H1 (cell line): ENCODE results near the gene KAZALD1. TPM values are rescaled to one million over a fixed set of nuclear protein-coding genes. Genes with fewer than 3 reads are reported as not detected.

Experiments
- CTCF ChIA-PET: fragments of 300-600 bp; sonication (Branson Sonifier 250); formaldehyde crosslinking; loops from one replicate; lab custom pipeline; 2021; ENCODE audit not compliant: partially characterized antibody; lab: Charles Lee
- POLR2A ChIA-PET: fragments of 300-600 bp; sonication (Branson Sonifier 250); formaldehyde crosslinking; loops from one replicate; lab custom pipeline; 2021; ENCODE audit warnings: inconsistent platforms; ENCODE audit not compliant: partially characterized antibody; lab: Charles Lee
- DNase-seq, 2 experiments: peaks; one replicate each; pipeline versions ENCODE4 v3.0.0 to v3.0.0-alpha.2; 2010 to 2022; ENCODE audit warnings: low spot score in 2 of 2, low read depth in 1 of 2, mixed read lengths in 1 of 2
- FAIRE-seq: peaks from 2 replicates; lab custom pipeline; 2011; peaks lifted over from hg19 to GRCh38; lab: Jason Lieb, UNC
- H2AFZ ChIP-seq: 2 replicates; pipeline ENCODE4 v1.8.1; 2012; ENCODE audit warnings: low read length, inconsistent platforms
- H2AK5ac ChIP-seq: 2 replicates; pipeline ENCODE4 v1.6.1; 2013; ENCODE audit warnings: low read depth, low read length
- H2BK120ac ChIP-seq: replicated peaks from 2 replicates; pipeline ENCODE3; 2013; ENCODE audit warnings: low read depth, low read length, inconsistent platforms
- H2BK12ac ChIP-seq: 2 replicates; pipeline ENCODE4 v1.6.1; 2013; ENCODE audit warnings: low read depth, low read length
- H2BK15ac ChIP-seq: 2 replicates; pipeline ENCODE4 v1.6.1; 2013; ENCODE audit warnings: low read length
- H2BK20ac ChIP-seq: 2 replicates; pipeline ENCODE4 v1.6.1; 2013; ENCODE audit warnings: low read length
- H2BK5ac ChIP-seq: 2 replicates; pipeline ENCODE4 v1.6.1; 2013; ENCODE audit warnings: low read depth, low read length
- H3K14ac ChIP-seq: 2 replicates; pipeline ENCODE4 v1.6.1; 2013; ENCODE audit warnings: inconsistent platforms; ENCODE audit not compliant: insufficient read length
- H3K18ac ChIP-seq: 2 replicates; pipeline ENCODE4 v1.6.1; 2013; ENCODE audit warnings: low read length; ENCODE audit errors: extremely low read depth
- H3K23ac ChIP-seq: 2 replicates; pipeline ENCODE4 v1.6.1; 2013; ENCODE audit warnings: inconsistent platforms; ENCODE audit not compliant: insufficient read length
- H3K23me2 ChIP-seq: 2 replicates; pipeline ENCODE4 v1.6.1; 2013; ENCODE audit warnings: low read depth, low read length
- H3K27ac ChIP-seq: 2 replicates; pipeline ENCODE4 v1.6.1; 2011; ENCODE audit warnings: low read depth, low read length, inconsistent platforms
- H3K27me3 ChIP-seq, 4 experiments: replicated peaks in 1 of 4; 1 replicate in 1 of 4; 2 replicates in 3 of 4; pipeline versions ENCODE4 v1.6.1 to v1.8.1; 2011 to 2013; ENCODE audit warnings: low read length in 3 of 4, mild to moderate bottlenecking in 3 of 4, inconsistent platforms in 2 of 4, mixed read lengths in 2 of 4, moderate library complexity in 1 of 4; ENCODE audit not compliant: control insufficient read depth in 3 of 4, insufficient read depth in 3 of 4; ENCODE audit errors: extremely low read depth in 1 of 4
- H3K36me3 ChIP-seq, 4 experiments: 2 replicates each; pipeline versions ENCODE4 v1.6.1 to v1.8.1; 2011 to 2013; ENCODE audit warnings: mild to moderate bottlenecking in 4 of 4, low read length in 3 of 4, moderate library complexity in 2 of 4, control low read depth in 1 of 4, inconsistent platforms in 1 of 4; ENCODE audit not compliant: insufficient read depth in 4 of 4, control insufficient read depth in 2 of 4
- H3K4ac ChIP-seq: replicated peaks from 2 replicates; pipeline ENCODE3; 2013; ENCODE audit warnings: low read length, low read depth, mixed read lengths, inconsistent platforms; ENCODE audit not compliant: insufficient read length
- H3K4me1 ChIP-seq, 4 experiments: replicated peaks in 1 of 4; 1 replicate in 1 of 4; 2 replicates in 3 of 4; pipeline versions ENCODE4 v1.6.1 to v1.8.1; 2011 to 2013; ENCODE audit warnings: low read length in 3 of 4, inconsistent platforms in 2 of 4, mixed read lengths in 1 of 4; ENCODE audit not compliant: insufficient read depth in 4 of 4, control insufficient read depth in 3 of 4
- H3K4me2 ChIP-seq, 2 experiments: 2 replicates each; pipeline versions ENCODE4 v1.6.1 to v1.8.1; 2011 to 2013; ENCODE audit warnings: low read depth in 2 of 2, low read length in 2 of 2, control low read depth in 1 of 2, inconsistent platforms in 1 of 2, mild to moderate bottlenecking in 1 of 2; ENCODE audit not compliant: insufficient read depth in 1 of 2
- H3K4me3 ChIP-seq, 4 experiments: fragments of 200-600, 300-600 bp in 1 of 4; sonication (generic), shearing (Covaris generic), sonication (Bioruptor Twin) in 1 of 4; 2 replicates each; pipeline versions ENCODE4 v1.5.1 to v1.8.1; 2011 to 2016; ENCODE audit warnings: low read length in 4 of 4, low read depth in 3 of 4, control low read depth in 2 of 4, inconsistent platforms in 2 of 4, mild to moderate bottlenecking in 2 of 4, mixed read lengths in 1 of 4, moderate library complexity in 1 of 4; ENCODE audit not compliant: insufficient read depth in 2 of 4; ENCODE audit errors: extremely low read depth in 1 of 4
- H3K56ac ChIP-seq: replicated peaks from 2 replicates; pipeline ENCODE3; 2013; ENCODE audit warnings: low read depth, mild to moderate bottlenecking, mixed read lengths, low read length, inconsistent platforms; ENCODE audit not compliant: insufficient read length
- H3K79me1 ChIP-seq: 2 replicates; pipeline ENCODE4 v1.6.1; 2013; ENCODE audit warnings: low read depth, low read length, control low read depth
- H3K79me2 ChIP-seq, 2 experiments: 2 replicates each; pipeline versions ENCODE4 v1.6.1 to v1.8.1; 2012 to 2013; ENCODE audit warnings: low read length in 2 of 2, mild to moderate bottlenecking in 2 of 2, inconsistent platforms in 1 of 2; ENCODE audit not compliant: insufficient read depth in 2 of 2, control insufficient read depth in 1 of 2
- H3K9ac ChIP-seq, 4 experiments: replicated peaks in 1 of 4; 1 replicate in 1 of 4; 2 replicates in 3 of 4; pipeline versions ENCODE4 v1.6.1 to v1.8.1; 2011 to 2013; ENCODE audit warnings: low read depth in 3 of 4, low read length in 3 of 4, control low read depth in 2 of 4, mild to moderate bottlenecking in 2 of 4, moderate library complexity in 2 of 4, inconsistent platforms in 1 of 4; ENCODE audit errors: extremely low read depth in 1 of 4
- H3K9me3 ChIP-seq, 2 experiments: 2 replicates each; pipeline versions ENCODE4 v1.6.1 to v1.8.1; 2012 to 2013; ENCODE audit warnings: mild to moderate bottlenecking in 2 of 2, moderate library complexity in 2 of 2, control low read depth in 1 of 2, inconsistent platforms in 1 of 2, low read depth in 1 of 2, low read length in 1 of 2, mixed read lengths in 1 of 2; ENCODE audit not compliant: insufficient read depth in 2 of 2
- H4K20me1 ChIP-seq, 2 experiments: replicated peaks in 1 of 2; 2 replicates each; pipeline versions ENCODE3 to v1.8.1; 2011 to 2013; ENCODE audit warnings: inconsistent platforms in 2 of 2, low read length in 2 of 2, mild to moderate bottlenecking in 1 of 2; ENCODE audit not compliant: insufficient read depth in 2 of 2, control insufficient read depth in 1 of 2
- H4K5ac ChIP-seq: 2 replicates; pipeline ENCODE4 v1.6.1; 2013; ENCODE audit warnings: low read length, low read depth, mixed read lengths, inconsistent platforms; ENCODE audit not compliant: insufficient read length
- H4K8ac ChIP-seq: 2 replicates; pipeline ENCODE4 v1.8.0; 2013; ENCODE audit warnings: mild to moderate bottlenecking, moderate library complexity, low read length, inconsistent platforms; ENCODE audit not compliant: insufficient read depth; ENCODE audit errors: extremely low read depth
- H4K91ac ChIP-seq: replicated peaks from 2 replicates; pipeline ENCODE3; 2013; ENCODE audit warnings: low read length, mixed read lengths, inconsistent platforms; ENCODE audit not compliant: insufficient read length
- BRCA1 ChIP-seq: IDR thresholded peaks from 2 replicates; pipeline ENCODE4 v1.6.1; 2012; ENCODE audit warnings: low read depth, low read length, improper control_type of control experiment
- MAFK ChIP-seq: IDR thresholded peaks from 2 replicates; pipeline ENCODE4 v1.6.1; 2012; ENCODE audit warnings: low read depth, mild to moderate bottlenecking, improper control_type of control experiment, low read length
- RBBP5 ChIP-seq: IDR thresholded peaks from 2 replicates; pipeline ENCODE4 v1.7.1; 2012; ENCODE audit warnings: low read depth, mild to moderate bottlenecking, inconsistent platforms, low read length, moderate library complexity, borderline replicate concordance
- SIRT6 ChIP-seq: IDR thresholded peaks from one replicate; pipeline ENCODE4 v1.7.1; 2012; ENCODE audit warnings: low read length, inconsistent platforms
- TCF12 ChIP-seq: IDR thresholded peaks from 2 replicates; pipeline ENCODE4 v1.6.1; 2011; ENCODE audit warnings: low read depth, mild to moderate bottlenecking, low read length
- WGBS, 2 experiments: shearing (Covaris generic) in 1 of 2; methylation state at CpG; one replicate each; pipeline versions ENCODE4 v1.1.6 to v1.1.7; 2013 to 2015; ENCODE audit warnings: low lambda C conversion rate in 2 of 2, mixed read lengths in 2 of 2, inconsistent platforms in 1 of 2, low coverage in 1 of 2, missing lambda C conversion rate in 1 of 2; ENCODE audit not compliant: insufficient replicate concordance in 2 of 2, insufficient coverage in 1 of 2, insufficient read length in 1 of 2; ENCODE audit errors: extremely low coverage in 1 of 2, missing lambda C conversion rate in 1 of 2; 5-methylcytosine and 5-hydroxymethylcytosine counted together
- polyA plus RNA-seq, 7 experiments: library from polyadenylated mRNA; depleted of rRNA in 3 of 7; stranded (reverse) in 5 of 7; unstranded in 2 of 7; fragments of >200 nt in 5 of 7; fragments of 200-250 nt in 2 of 7; gene quantifications; 1 replicate in 5 of 7; 2 replicates in 1 of 7; 4 replicates in 1 of 7; pipeline versions ENCODE4 v1.2.1 to v1.2.3, GENCODE V29; 2011 to 2013; ENCODE audit warnings: missing spikeins in 2 of 7, mixed read lengths in 2 of 7
- total RNA-seq: library from RNA; stranded (reverse); fragmentation: NEBNext Ultra II Directional; extraction: Animal tissue kit (Norgen Biotek cat#: 25700); gene quantifications from 2 replicates; pipeline ENCODE4 v1.2.1, GENCODE V29; 2021
- TF ChIP-seq, protein P1 (sequence below), 3 experiments: IDR thresholded peaks; 1 replicate in 2 of 3; 2 replicates in 1 of 3; pipeline versions ENCODE4 v1.5.1 to v1.6.1; 2011; ENCODE audit warnings: low read length in 3 of 3, mild to moderate bottlenecking in 3 of 3, inconsistent platforms in 2 of 3, low read depth in 1 of 3, moderate library complexity in 1 of 3; ENCODE audit not compliant: insufficient read depth in 1 of 3; ENCODE audit errors: control extremely low read depth in 1 of 3

Gene KAZALD1
- total and polyA plus RNA-seq, 2 of the 8 experiments (the other 6 are each of a cell fraction or from before 2014, with no cell fraction given) = 0.65 to 1.9 TPM

DNA sequence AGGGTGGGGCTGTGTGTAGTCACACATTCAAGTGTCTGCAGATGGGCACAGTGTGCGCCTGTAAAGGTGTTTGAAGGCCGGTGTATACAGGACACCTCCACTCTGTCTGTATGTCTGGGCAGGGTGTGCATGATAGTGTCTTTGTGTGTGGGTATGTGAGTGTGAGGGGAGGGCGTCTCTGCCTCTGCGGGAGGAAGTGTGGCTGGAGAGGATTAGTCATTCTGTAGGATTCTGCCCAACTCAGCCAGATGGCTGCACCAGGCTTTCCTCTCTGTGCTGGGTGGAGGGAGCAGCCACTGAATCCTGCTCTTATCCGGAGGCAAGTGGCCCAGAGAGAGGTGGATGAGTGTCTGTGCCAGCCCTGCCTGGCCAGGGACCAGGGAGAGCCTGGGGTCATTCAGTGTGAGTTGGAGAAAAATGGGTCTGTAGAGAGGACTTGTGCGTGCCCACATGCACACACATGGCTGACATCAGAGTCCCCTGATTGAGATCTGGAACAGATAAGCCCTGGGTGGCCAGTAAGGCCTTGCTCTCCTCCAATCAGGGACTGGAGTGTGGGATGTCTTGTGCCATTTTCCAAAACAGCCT lies 29.1 kb upstream of the KAZALD1 start:
- no peak overlapping the region for H4K8ac ChIP-seq
- H3K9ac ChIP-seq = peak overlapping the region in 2 of 4 experiments; percentile 5 to 13; a peak in 1 of 7 replicates
- H4K91ac ChIP-seq = no peak overlapping the region
- H2BK20ac ChIP-seq = no peak overlapping the region
- H3K79me2 ChIP-seq = no peaks in the 10 kb centered on the region
- peaks cover 1 to 45% (median 37%) of the 10 kb centered on the region in 4 experiments for H3K27me3 ChIP-seq
- FAIRE-seq (no peak), DNase-seq (no peak)
- H3K23me2 ChIP-seq = peaks cover 17% of the 10 kb centered on the region
- peak overlapping the region; percentile 41 to 66 (median 58); a peak in 7 of 8 replicates for H3K4me3 ChIP-seq
- no peak overlapping the region for H3K23ac ChIP-seq
- no peak overlapping the region for H2BK120ac ChIP-seq
- 51% methylated on average over 6 of the region's 6 CpGs; no CpG with 5 or more reads in 1 of the 2 experiments for WGBS, 2 experiments
- H3K4ac ChIP-seq = no peak overlapping the region
- H3K27ac ChIP-seq = no peak overlapping the region
- H4K5ac ChIP-seq = no peak overlapping the region
- H3K18ac ChIP-seq = no peak overlapping the region
- H3K14ac ChIP-seq = no peak overlapping the region
- no peaks in the 10 kb centered on the region for H3K9me3 ChIP-seq
- H3K56ac ChIP-seq = no peak overlapping the region
- ChIA-PET CTCF (interaction anchor here (0.7 to 51.8 kb wide), 9 partner anchors 7 to 111 kb away, joined by 3 to 2176 read pairs (median 28); partner anchors contain the start of gene KAZALD1), POLR2A (interaction anchor here (2.0 to 2.2 kb wide), 2 partner anchors 22 to 36 kb away, joined by 6 to 7 read pairs; no protein-coding TSS in a partner anchor)
- no peak overlapping the region for H2BK15ac ChIP-seq
- H2BK12ac ChIP-seq = 0 out of 2 replicates have a peak overlapping the region, but pooled peaks have one; percentile 18
- no peaks in the 10 kb centered on the region for H3K36me3 ChIP-seq
- H2AK5ac ChIP-seq = no peak overlapping the region
- H3K4me1 ChIP-seq = peaks cover 0 to 26% (median 21%) of the 10 kb centered on the region in 4 experiments; a peak in 6 of 7 replicates
- TF ChIP-seq MAFK = no peak
- TF ChIP-seq, protein P1, sequence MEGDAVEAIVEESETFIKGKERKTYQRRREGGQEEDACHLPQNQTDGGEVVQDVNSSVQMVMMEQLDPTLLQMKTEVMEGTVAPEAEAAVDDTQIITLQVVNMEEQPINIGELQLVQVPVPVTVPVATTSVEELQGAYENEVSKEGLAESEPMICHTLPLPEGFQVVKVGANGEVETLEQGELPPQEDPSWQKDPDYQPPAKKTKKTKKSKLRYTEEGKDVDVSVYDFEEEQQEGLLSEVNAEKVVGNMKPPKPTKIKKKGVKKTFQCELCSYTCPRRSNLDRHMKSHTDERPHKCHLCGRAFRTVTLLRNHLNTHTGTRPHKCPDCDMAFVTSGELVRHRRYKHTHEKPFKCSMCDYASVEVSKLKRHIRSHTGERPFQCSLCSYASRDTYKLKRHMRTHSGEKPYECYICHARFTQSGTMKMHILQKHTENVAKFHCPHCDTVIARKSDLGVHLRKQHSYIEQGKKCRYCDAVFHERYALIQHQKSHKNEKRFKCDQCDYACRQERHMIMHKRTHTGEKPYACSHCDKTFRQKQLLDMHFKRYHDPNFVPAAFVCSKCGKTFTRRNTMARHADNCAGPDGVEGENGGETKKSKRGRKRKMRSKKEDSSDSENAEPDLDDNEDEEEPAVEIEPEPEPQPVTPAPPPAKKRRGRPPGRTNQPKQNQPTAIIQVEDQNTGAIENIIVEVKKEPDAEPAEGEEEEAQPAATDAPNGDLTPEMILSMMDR (IDR thresholded peaks at IDR 0.05; ENCODE audit: control extremely low read depth in 1 of 3, insufficient read depth in 1 of 3, low read depth in 1 of 3, low read length in 3 of 3) = no peak
- no peak for TF ChIP-seq SIRT6
- no peak for TF ChIP-seq RBBP5
- no peak for TF ChIP-seq TCF12
- TF ChIP-seq BRCA1 = no peak
- peaks cover 0 to 3% of the 10 kb centered on the region in 2 experiments for H4K20me1 ChIP-seq
- no peak overlapping the region for H2AFZ ChIP-seq
- H3K4me2 ChIP-seq = peak overlapping the region; percentile 91 to 99
- no peak overlapping the region for H2BK5ac ChIP-seq
- no peaks in the 10 kb centered on the region; the same call in 1 of the 2 replicates for H3K79me1 ChIP-seq
